Prostate gland (tissue), 2 donors: ENCODE results near the gene ITGAL. TPM values are rescaled to one million over a fixed set of nuclear protein-coding genes. Genes with fewer than 3 reads are reported as not detected.
"Not testable (repeated sequence)": the region's sequence is repeated elsewhere in the genome, so short reads cannot be mapped to it uniquely, and the experiment has no call there.

Experiments
- DNase-seq: peaks from one replicate; pipeline ENCODE4 v3.0.0-alpha.2; 2019; ENCODE audit warnings: low spot score
- H3K27ac ChIP-seq, 2 donors: fragments of 200-600 bp; sonication (generic); 2 replicates each; pipeline ENCODE4 v1.5.1; 2017 to 2019
- H3K27me3 ChIP-seq: fragments of 200-600 bp; sonication (generic); replicated peaks from 2 replicates; pipeline ENCODE4 v1.5.1; 2019; ENCODE audit not compliant: insufficient read depth
- H3K36me3 ChIP-seq, 2 donors: fragments of 200-600 bp; sonication (generic); 1 replicate in 1 of 2; 2 replicates in 1 of 2; pipeline versions ENCODE4 v1.5.1 to v1.8.1; 2017 to 2019
- H3K4me1 ChIP-seq: fragments of 200-600 bp; sonication (generic); replicated peaks from 2 replicates; pipeline ENCODE4 v1.5.1; 2019
- H3K4me3 ChIP-seq, 2 donors: fragments of 200-600 bp; sonication (generic); 2 replicates each; pipeline ENCODE4 v1.5.1; 2017 to 2019
- H3K9me3 ChIP-seq: fragments of 200-600 bp; sonication (generic); 2 replicates; pipeline ENCODE4 v1.5.1; 2017
- CTCF ChIP-seq, 4 experiments: fragments of 200-600 bp in 2 of 4; fragments of 450-650 bp in 2 of 4; sonication (generic) in 2 of 4; IDR thresholded peaks; 1 replicate in 3 of 4; 2 replicates in 1 of 4; pipeline ENCODE4 v1.5.1; 2016 to 2019; ENCODE audit warnings: antibody characterized with exemption in 4 of 4, mild to moderate bottlenecking in 2 of 4, moderate library complexity in 2 of 4
- POLR2A ChIP-seq: fragments of 450-650 bp; IDR thresholded peaks from one replicate; pipeline ENCODE4 v1.6.1; 2016; ENCODE audit warnings: antibody characterized with exemption, mild to moderate bottlenecking
- POLR2AphosphoS5 ChIP-seq: sonication (generic); formaldehyde crosslinking; IDR thresholded peaks from one replicate; pipeline ENCODE4 v1.6.1; 2017; ENCODE audit warnings: antibody characterized with exemption
- WGBS: methylation state at CpG from one replicate; pipeline ENCODE4 v1.1.5; 2018; 5-methylcytosine and 5-hydroxymethylcytosine counted together
- intact Hi-C: fragments of 100-400 bp; cut with DNase I; formaldehyde crosslinking; loops from one replicate; pipeline ENCODE4 v1.14.2; 2022
- total RNA-seq, 2 donors: library from RNA; depleted of rRNA; stranded (reverse); fragments of >200 nt; gene quantifications; one replicate each; pipeline ENCODE4 v1.1.0, GENCODE V29; 2016

The ITGAL gene
- total RNA-seq, 2 donors from 2014 or later = 2.5 to 12.7 TPM

GRCh38 chr16:30474684-30475083, 2.1 kb downstream of the ITGAL start:
- Histone ChIP-seq H3K4me3 (no peak overlapping the region), H3K36me3 (no peaks in the 10 kb centered on the region), H3K27ac (no peak overlapping the region), H3K27me3 (peaks cover 5% of the 10 kb centered on the region), H3K4me1 (no peaks in the 10 kb centered on the region), H3K9me3 (no peaks in the 10 kb centered on the region)
- DNase-seq = no peak
- TF ChIP-seq CTCF (IDR thresholded peaks at IDR 0.05) (no peak), POLR2A (no peak)
- intact Hi-C loops = no loop called here
- 91% methylated on average over 7 of the region's 7 CpGs for WGBS

- no peak overlapping the region for H3K4me3 ChIP-seq
- H3K4me1 ChIP-seq = no peaks in the 10 kb centered on the region
- no peaks in the 10 kb centered on the region for H3K36me3 ChIP-seq
- intact Hi-C loops = no loop called here
- H3K27me3 ChIP-seq = peaks cover 5% of the 10 kb centered on the region
- no peak overlapping the region for H3K27ac ChIP-seq
- DNase-seq = no peak
- WGBS = 70% methylated on average over 3 of the region's 3 CpGs
- no peak for TF ChIP-seq POLR2A
- TF ChIP-seq POLR2AphosphoS5 = no peak
- no peak for TF ChIP-seq CTCF (IDR thresholded peaks at IDR 0.05)
- H3K9me3 ChIP-seq = no peaks in the 10 kb centered on the region
Measured at GRCh38 chr16:30476991-30477390, 4.4 kb downstream of the ITGAL start.

- intact Hi-C loops, H3K27me3 ChIP-seq, H3K9me3 ChIP-seq, H3K36me3 ChIP-seq, H3K4me3 ChIP-seq, DNase-seq, H3K27ac ChIP-seq, H3K4me1 ChIP-seq: not testable (repeated sequence)
- 88% methylated on average over 3 of the region's 3 CpGs for WGBS
Measured at GRCh38 chr16:30477773-30478172, 5.2 kb downstream of the ITGAL start.

GRCh38 chr16:30478766-30479478, 6.4 kb downstream of the ITGAL start:
- H3K27me3 ChIP-seq = no peaks in the 10 kb centered on the region
- H3K36me3 ChIP-seq = no peaks in the 10 kb centered on the region
- intact Hi-C loops = no loop called here
- H3K4me1 ChIP-seq = no peaks in the 10 kb centered on the region
- TF ChIP-seq POLR2A (no peak), POLR2AphosphoS5 (no peak), CTCF (IDR thresholded peaks at IDR 0.05) (no peak)
- whole genome bisulfite sequencing = 92% methylated on average over 12 of the region's 12 CpGs
- no peak for DNase-seq
- H3K27ac ChIP-seq = no peak overlapping the region
- H3K4me3 ChIP-seq = no peak overlapping the region
- no peaks in the 10 kb centered on the region for H3K9me3 ChIP-seq

GRCh38 chr16:30481381-30481780, 8.8 kb downstream of the ITGAL start:
- no peaks in the 10 kb centered on the region for H3K27me3 ChIP-seq
- H3K4me3 ChIP-seq = no peak overlapping the region
- no peak for DNase-seq
- H3K9me3 ChIP-seq = no peaks in the 10 kb centered on the region
- H3K4me1 ChIP-seq = no peaks in the 10 kb centered on the region
- TF ChIP-seq POLR2A (no peak), CTCF (IDR thresholded peaks at IDR 0.05) (no peak), POLR2AphosphoS5 (no peak)
- no peak overlapping the region for H3K27ac ChIP-seq
- WGBS = 72% methylated on average over 5 of the region's 5 CpGs
- intact Hi-C loops = no loop called here
- no peaks in the 10 kb centered on the region for H3K36me3 ChIP-seq
